Measurements from ENCODE around the gene LYRM1. TPM values are rescaled to one million over a fixed set of nuclear protein-coding genes. Genes with fewer than 3 reads are reported as not detected.
"Not testable (repeated sequence)": the region's sequence is repeated elsewhere in the genome, so short reads cannot be mapped to it uniquely, and the experiment has no call there.

LYRM1 gene
- polyA plus RNA-seq, 1 donor (not counting 4 experiments of a cell fraction or from before 2014, with no cell fraction given): 21.7 TPM

GRCh38 chr16:20928774-20929411 is 28.3 kb downstream of the LYRM1 start:
- Histone ChIP-seq H3K9ac (ENCODE audit: control insufficient read depth, extremely low read depth, insufficient read depth, low read length) (no peak overlapping the region), H3K36me3 (ENCODE audit: control insufficient read depth in 2 of 2, extremely low read depth in 1 of 2, insufficient read depth in 2 of 2, low read length in 2 of 2) (no peaks in the 10 kb centered on the region), H4K20me1 (ENCODE audit: control insufficient read depth, extremely low read depth, insufficient read depth, low read length) (no peaks in the 10 kb centered on the region), H3K4me2 (ENCODE audit: control insufficient read depth, extremely low read depth, insufficient read depth, low read depth, low read length) (no peak overlapping the region), H3K79me2 (ENCODE audit: control insufficient read depth, insufficient read depth, low read length) (no peaks in the 10 kb centered on the region), H2AFZ (ENCODE audit: control insufficient read depth, low read length) (no peak overlapping the region), H3K27ac (ENCODE audit: control insufficient read depth, insufficient read depth, low read length) (no peak overlapping the region), H3K4me1 (ENCODE audit: control insufficient read depth, extremely low read depth, insufficient read depth, low read length) (no peaks in the 10 kb centered on the region), H3K27me3 (ENCODE audit: control insufficient read depth, extremely low read depth, insufficient read depth, low read length) (no peaks in the 10 kb centered on the region), H3K4me3 (ENCODE audit: control insufficient read depth in 2 of 3, extremely low read depth in 1 of 3, insufficient read depth in 2 of 3, low read depth in 1 of 3, low read length in 3 of 3) (no peak overlapping the region), H3K9me1 (ENCODE audit: control insufficient read depth, extremely low read depth, insufficient read depth, low read length) (no peaks in the 10 kb centered on the region), H3K9me3 (ENCODE audit: control insufficient read depth, low read depth, low read length) (no peaks in the 10 kb centered on the region)
- no peak for TF ChIP-seq CTCF (optimal IDR thresholded peaks at IDR 0.05 in 1 of 3, IDR thresholded peaks at IDR 0.05 in 1 of 3, conservative IDR thresholded peaks at IDR 0.05 in 1 of 3; ENCODE audit: extremely low read depth in 1 of 3, insufficient read depth in 2 of 3, low read length in 3 of 3)
- TF ChIP-seq EZH2 (IDR thresholded peaks at IDR 0.05; ENCODE audit: low read length): no peak
- dilution Hi-C loops (cut with MboI; ENCODE audit: extremely low pct_ligation_motif_present, low sequenced_read_pairs): no loop called here
- DNase-seq (ENCODE audit: low read depth, low spot score) (no peak), FAIRE-seq (no peak)

DNA sequence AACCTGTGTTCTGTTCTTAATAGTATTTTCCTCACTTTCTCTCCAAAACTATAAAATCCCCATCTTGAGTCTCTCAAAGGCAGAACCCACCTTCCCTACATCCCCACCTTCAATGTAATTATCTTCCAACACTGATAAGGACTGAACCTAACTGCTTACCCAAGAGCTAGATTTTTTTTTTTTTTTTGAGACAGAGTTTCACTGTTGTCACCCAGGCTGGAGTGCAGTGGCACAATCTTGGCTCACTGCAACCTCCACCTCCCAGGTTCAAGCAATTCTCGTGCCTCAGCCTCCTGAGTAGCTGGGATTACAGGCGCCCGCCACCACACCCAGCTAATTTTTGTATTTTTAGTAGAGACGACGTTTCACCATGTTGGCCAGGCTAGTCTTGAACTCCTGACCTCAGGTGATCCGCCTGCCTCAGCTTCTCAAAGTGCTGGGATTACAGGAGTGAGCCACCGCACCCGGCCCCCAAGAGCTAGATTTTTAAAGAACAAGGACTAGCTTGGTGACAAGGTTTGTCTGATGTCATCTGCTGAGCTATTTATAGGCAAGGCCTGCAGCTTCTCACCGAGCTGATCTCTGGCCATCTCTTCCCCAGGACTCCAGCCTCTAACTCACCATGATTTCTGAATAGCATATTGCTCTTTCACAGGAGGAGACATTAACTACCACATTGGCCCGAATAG is 29.2 kb downstream of the LYRM1 start:
- H3K9ac ChIP-seq (ENCODE audit: control insufficient read depth, extremely low read depth, insufficient read depth, low read length); H3K4me2 ChIP-seq (ENCODE audit: control insufficient read depth, extremely low read depth, insufficient read depth, low read depth, low read length); H3K4me1 ChIP-seq (ENCODE audit: control insufficient read depth, extremely low read depth, insufficient read depth, low read length); DNase-seq (ENCODE audit: low read depth, low spot score); H4K20me1 ChIP-seq (ENCODE audit: control insufficient read depth, extremely low read depth, insufficient read depth, low read length); H2AFZ ChIP-seq (ENCODE audit: control insufficient read depth, low read length); H3K4me3 ChIP-seq (ENCODE audit: control insufficient read depth in 2 of 3, extremely low read depth in 1 of 3, insufficient read depth in 2 of 3, low read depth in 1 of 3, low read length in 3 of 3); H3K9me1 ChIP-seq (ENCODE audit: control insufficient read depth, extremely low read depth, insufficient read depth, low read length); H3K36me3 ChIP-seq (ENCODE audit: control insufficient read depth in 2 of 2, extremely low read depth in 1 of 2, insufficient read depth in 2 of 2, low read length in 2 of 2); dilution Hi-C loops (cut with MboI; ENCODE audit: extremely low pct_ligation_motif_present, low sequenced_read_pairs); H3K9me3 ChIP-seq (ENCODE audit: control insufficient read depth, low read depth, low read length); FAIRE-seq; H3K27ac ChIP-seq (ENCODE audit: control insufficient read depth, insufficient read depth, low read length); H3K79me2 ChIP-seq (ENCODE audit: control insufficient read depth, insufficient read depth, low read length); H3K27me3 ChIP-seq (ENCODE audit: control insufficient read depth, extremely low read depth, insufficient read depth, low read length): not testable (repeated sequence)
